ENCODE data around the gene SHC4. TPM values are rescaled to one million over a fixed set of nuclear protein-coding genes. Genes with fewer than 3 reads are reported as not detected.

SHC4 gene
- total RNA-seq, 1 experiment from 2014 or later: not detected

- ChIA-PET CTCF (no interaction called here), POLR2A (no interaction called here)
- Mint-ChIP-seq H3K4me3 (ENCODE audit: unreplicated experiment) (no peak overlapping the region), H3K4me1 (ENCODE audit: low read depth, unreplicated experiment) (no peaks in the 10 kb centered on the region), H3K9me3 (ENCODE audit: unreplicated experiment) (no peaks in the 10 kb centered on the region), H3K36me3 (ENCODE audit: insufficient read depth, unreplicated experiment) (no peaks in the 10 kb centered on the region), H3K27ac (ENCODE audit: unreplicated experiment) (no peak overlapping the region), H3K27me3 (ENCODE audit: insufficient read depth, unreplicated experiment) (peaks cover 20% of the 10 kb centered on the region)
- no peaks in the 10 kb centered on the region for H3K27me3 ChIP-seq (replicated peaks; ENCODE audit: control insufficient read depth, insufficient read depth, low read length)
- no TSS peak for BruUV-seq (replicated peaks)
- H3K9me3 ChIP-seq: no peaks in the 10 kb centered on the region
- TF ChIP-seq CTCF (IDR thresholded peaks at IDR 0.05; ENCODE audit: insufficient read depth in 1 of 2, low read depth in 1 of 2, low read length in 1 of 2, severe bottlenecking in 1 of 2, unreplicated experiment in 1 of 2): no peak
- intact Hi-C loops (cut with micrococcal nuclease; ENCODE audit: unreplicated experiment): no loop called here
- H3K36me3 ChIP-seq (ENCODE audit: control insufficient read depth, insufficient read depth, low read length): no peaks in the 10 kb centered on the region
- H3K4me1 ChIP-seq: no peaks in the 10 kb centered on the region
- DNase-seq: no peak
- H3K4me3 ChIP-seq (ENCODE audit: low read depth, low read length): no peak overlapping the region
These were observed 93.8 kb downstream of the SHC4 start for GRCh38 chr15:48869966-48870365.

- H3K4me1 ChIP-seq: no peaks in the 10 kb centered on the region
- H3K4me3 ChIP-seq (ENCODE audit: low read depth, low read length): no peak overlapping the region
- no TSS peak for BruUV-seq (replicated peaks)
- H3K27me3 ChIP-seq (replicated peaks; ENCODE audit: control insufficient read depth, insufficient read depth, low read length): no peaks in the 10 kb centered on the region
- no peak overlapping the region for H3K27ac Mint-ChIP-seq (ENCODE audit: unreplicated experiment)
- TF ChIP-seq CTCF (IDR thresholded peaks at IDR 0.05; ENCODE audit: insufficient read depth in 1 of 2, low read depth in 1 of 2, low read length in 1 of 2, severe bottlenecking in 1 of 2, unreplicated experiment in 1 of 2): no peak
- no peaks in the 10 kb centered on the region for H3K9me3 ChIP-seq
- intact Hi-C loops (cut with micrococcal nuclease; ENCODE audit: unreplicated experiment): no loop called here
- H3K27me3 Mint-ChIP-seq (ENCODE audit: insufficient read depth, unreplicated experiment): peaks cover 17% of the 10 kb centered on the region
- no peaks in the 10 kb centered on the region for H3K9me3 Mint-ChIP-seq (ENCODE audit: unreplicated experiment)
- H3K4me3 Mint-ChIP-seq (ENCODE audit: unreplicated experiment): no peak overlapping the region
- H3K36me3 ChIP-seq (ENCODE audit: control insufficient read depth, insufficient read depth, low read length): no peaks in the 10 kb centered on the region
- ChIA-PET POLR2A (no interaction called here), CTCF (no interaction called here)
- no peak for DNase-seq
- H3K4me1 Mint-ChIP-seq (ENCODE audit: low read depth, unreplicated experiment): no peaks in the 10 kb centered on the region
- no peaks in the 10 kb centered on the region for H3K36me3 Mint-ChIP-seq (ENCODE audit: insufficient read depth, unreplicated experiment)
These were observed 95.2 kb downstream of the SHC4 start for GRCh38 chr15:48868536-48868935.

- Mint-ChIP-seq H3K9me3 (ENCODE audit: unreplicated experiment) (no peaks in the 10 kb centered on the region), H3K36me3 (ENCODE audit: insufficient read depth, unreplicated experiment) (no peaks in the 10 kb centered on the region), H3K27me3 (ENCODE audit: insufficient read depth, unreplicated experiment) (peaks cover 16% of the 10 kb centered on the region), H3K4me3 (ENCODE audit: unreplicated experiment) (no peak overlapping the region), H3K27ac (ENCODE audit: unreplicated experiment) (no peak overlapping the region), H3K4me1 (ENCODE audit: low read depth, unreplicated experiment) (no peaks in the 10 kb centered on the region)
- Histone ChIP-seq H3K36me3 (ENCODE audit: control insufficient read depth, insufficient read depth, low read length) (no peaks in the 10 kb centered on the region), H3K9me3 (no peaks in the 10 kb centered on the region), H3K4me3 (ENCODE audit: low read depth, low read length) (no peak overlapping the region), H3K4me1 (no peaks in the 10 kb centered on the region), H3K27me3 (replicated peaks; ENCODE audit: control insufficient read depth, insufficient read depth, low read length) (no peaks in the 10 kb centered on the region)
- intact Hi-C loops (cut with micrococcal nuclease; ENCODE audit: unreplicated experiment): no loop called here
- no peak for TF ChIP-seq CTCF (IDR thresholded peaks at IDR 0.05; ENCODE audit: insufficient read depth in 1 of 2, low read depth in 1 of 2, low read length in 1 of 2, severe bottlenecking in 1 of 2, unreplicated experiment in 1 of 2)
- no peak for DNase-seq
- no TSS peak for BruUV-seq (replicated peaks)
- ChIA-PET CTCF (no interaction called here), POLR2A (no interaction called here)
These were observed 95.7 kb downstream of the SHC4 start for GRCh38 chr15:48868023-48868422.
